Activated CD4-positive, alpha-beta T cell treated with anti-CD3 and anti-CD28 coated beads, Interleukin-2, amount 50 U/mL, for 1 hour (primary cell): ENCODE measurements around the gene VWA3A.
"Not testable (repeated sequence)": the region's sequence is repeated elsewhere in the genome, so short reads cannot be mapped to it uniquely, and the experiment has no call there.

Source experiments
- DNase-seq: peaks from one replicate; pipeline ENCODE4 v3.0.0-alpha.2; 2020

Gene VWA3A

GRCh38 chr16:22091721-22092120 lies 620 bp upstream of the VWA3A start:
- no peak for DNase-seq

- no peak for DNase-seq
Observed at GRCh38 chr16:22093331-22093730, 990 bp downstream of the VWA3A start.

GRCh38 chr16:22093996-22094395 lies 1.7 kb downstream of the VWA3A start:
- no peak for DNase-seq

- DNase-seq: no peak
Observed at GRCh38 chr16:22098405-22099255, 6.3 kb downstream of the VWA3A start.

GRCh38 chr16:22099256-22099975 lies 7.1 kb downstream of the VWA3A start:
- DNase-seq: no peak

GRCh38 chr16:22103441-22103840 lies 11.1 kb downstream of the VWA3A start:
- no peak for DNase-seq

- no peak for DNase-seq
Observed at GRCh38 chr16:22109258-22109898, 17.0 kb downstream of the VWA3A start.

GRCh38 chr16:22111629-22112028 lies 19.3 kb downstream of the VWA3A start:
- not testable (repeated sequence) for DNase-seq

GRCh38 chr16:22116095-22116700 lies 23.9 kb downstream of the VWA3A start:
- no peak for DNase-seq

- no peak for DNase-seq
Observed at GRCh38 chr16:22117609-22118008, 25.3 kb downstream of the VWA3A start.

- no peak for DNase-seq
Observed at GRCh38 chr16:22120440-22120839, 28.1 kb downstream of the VWA3A start.

- no peak for DNase-seq
Observed at GRCh38 chr16:22122239-22122638, 29.9 kb downstream of the VWA3A start.

GRCh38 chr16:22123146-22123545 lies 30.8 kb downstream of the VWA3A start:
- DNase-seq: no peak

- DNase-seq: no peak
Observed at GRCh38 chr16:22123759-22124490, 31.6 kb downstream of the VWA3A start.

GRCh38 chr16:22124583-22125284 lies 32.4 kb downstream of the VWA3A start:
- no peak for DNase-seq

GRCh38 chr16:22126037-22126558 lies 33.8 kb downstream of the VWA3A start:
- DNase-seq: no peak

- DNase-seq: not testable (repeated sequence)
Observed at GRCh38 chr16:22128537-22128936, 36.2 kb downstream of the VWA3A start.

- no peak for DNase-seq
Observed at GRCh38 chr16:22130528-22130927, 38.2 kb downstream of the VWA3A start.

GRCh38 chr16:22132801-22133200 lies 40.5 kb downstream of the VWA3A start:
- no peak for DNase-seq

- DNase-seq: no peak
Observed at GRCh38 chr16:22138482-22138881, 46.1 kb downstream of the VWA3A start.

- DNase-seq: no peak
Observed at GRCh38 chr16:22139008-22139407, 46.7 kb downstream of the VWA3A start.

- DNase-seq: no peak
Observed at GRCh38 chr16:22139732-22140131, 47.4 kb downstream of the VWA3A start.
